Heart left ventricle (tissue), 16 donors: ENCODE results near the gene PDZD7. TPM values are rescaled to one million over a fixed set of nuclear protein-coding genes. Genes with fewer than 3 reads are reported as not detected.

Experiments
- ATAC-seq, 4 donors: fragments of 200-7000 bp; cut with Tn5 transposase; one replicate each; pipeline ENCODE4 v1.9.1; 2020 to 2022; ENCODE audit warnings: moderate library complexity in 4 of 4, mild to moderate bottlenecking in 3 of 4, moderate number of reproducible peaks in 1 of 4
- DNase-seq, 5 donors: peaks; one replicate each; pipeline ENCODE4 v3.0.0-alpha.2; 2020
- H3K27ac ChIP-seq, 12 donors: fragments of 200-600 bp; sonication (generic) in 4 of 12; one replicate each; pipeline versions ENCODE4 v1.5.0 to v1.8.0; 2016 to 2022; ENCODE audit warnings: mild to moderate bottlenecking in 2 of 12
- H3K27me3 ChIP-seq, 9 donors: fragments of 200-600 bp; sonication (generic) in 2 of 9; one replicate each; pipeline versions ENCODE4 v1.5.1 to v1.8.0; 2016 to 2022; ENCODE audit warnings: mild to moderate bottlenecking in 3 of 9
- H3K36me3 ChIP-seq, 9 donors: fragments of 200-600 bp; sonication (generic) in 2 of 9; one replicate each; pipeline versions ENCODE4 v1.5.0 to v1.8.0; 2018 to 2022; ENCODE audit warnings: mild to moderate bottlenecking in 2 of 9
- H3K4me1 ChIP-seq, 12 donors: fragments of 200-600 bp; sonication (generic) in 4 of 12; one replicate each; pipeline versions ENCODE4 v1.5.0 to v1.8.0; 2016 to 2022; ENCODE audit warnings: mild to moderate bottlenecking in 3 of 12
- H3K4me3 ChIP-seq, 12 donors: fragments of 200-600 bp; sonication (generic) in 4 of 12; one replicate each; pipeline versions ENCODE4 v1.5.0 to v1.8.0; 2017 to 2022; ENCODE audit warnings: mild to moderate bottlenecking in 9 of 12, moderate library complexity in 4 of 12
- H3K9me3 ChIP-seq, 12 donors: fragments of 200-600 bp; sonication (generic) in 4 of 12; one replicate each; pipeline versions ENCODE4 v1.5.0 to v1.8.0; 2016 to 2022; ENCODE audit warnings: mild to moderate bottlenecking in 1 of 12
- POLR2A ChIP-seq, 2 donors: fragments of 450-650 bp; IDR thresholded peaks; one replicate each; pipeline ENCODE4 v1.6.1; 2017; ENCODE audit warnings: antibody characterized with exemption in 2 of 2, mild to moderate bottlenecking in 2 of 2, moderate library complexity in 2 of 2
- WGBS, 4 donors: extraction: QIAGEN DNeasy Blood & Tissue Kit in 2 of 4; methylation state at CpG; one replicate each; pipeline versions ENCODE4 v1.1.5 to v1.1.7; 2013 to 2018; 5-methylcytosine and 5-hydroxymethylcytosine counted together
- intact Hi-C, 10 donors: fragments of 100-400 bp; cut with DNase I; formaldehyde crosslinking; loops; one replicate each; pipeline versions ENCODE4 v1.11.1 to v1.14.2; 2022
- polyA plus RNA-seq, 2 donors: library from polyadenylated mRNA; stranded (reverse); fragments of 200-250 nt; gene quantifications; one replicate each; pipeline ENCODE4 v1.2.3, GENCODE V29; 2013
- total RNA-seq, 9 donors: library from RNA; depleted of rRNA in 2 of 9; stranded (reverse); fragments of >200 nt in 2 of 9; fragmentation: NEBNext Ultra II Directional in 3 of 9; extraction: Animal tissue kit (Norgen Biotek cat#: 25700) in 3 of 9; gene quantifications; one replicate each; pipeline versions ENCODE4 v1.1.0 to v1.2.4, GENCODE V29; 2016 to 2023
- TF ChIP-seq, protein P1 (sequence below), 12 donors: fragments of 200-600 bp; sonication (generic) in 4 of 12; IDR thresholded peaks; one replicate each; pipeline versions ENCODE4 v1.5.0 to v1.8.0; 2018 to 2022; ENCODE audit warnings: antibody characterized with exemption in 12 of 12, mild to moderate bottlenecking in 5 of 12
- donor health status: ischemic (EF 13 %, LVEDD 7.1; RV severe dilation, severe dysfunction).
- donor health status: healthy with polysubstance abuse.
- donor health status: DM: no; HTN: yes; CAD: no.
- donor health status: DM: no; HTN: no; CAD: no.
- donor health status: ischemic (EF 25% LVEDD 6.9; RV normal size, moderate dysfunction).
- donor health status: ischemic (EF 25% LVEDD 5.7; RV mildly dilated, moderate dysfunction).
- donor health status: healthy.
- donor health status: DM: yes; HTN: yes; CAD: no.
- donor health status: ischemic (EF 35%, LVEDD 5.7; RV mildly dilated, moderate dysfunction).
- donor health status: nonischemic (EF 11% LVEDD 7.7; RV severe dilation, severe dysfunction).
- donor health status: DM: yes; HTN: yes; CAD: no.
- donor health status: PGD.
- donor health status: ischemic (EF 29% LVEDD 5.4; RV normal size, mild dysfunction).
- donor health status: nonischemic (EF 23%, LVEDD 6.1; RV moderate dilation, normal function).

Gene PDZD7
- total and polyA plus RNA-seq, 11 donors = 0.09 to 0.97 (median 0.30) TPM; not detected in 1

GRCh38 chr10:101033276-101033675 is 2.3 kb upstream of the PDZD7 start:
- intact Hi-C loops = loop anchor here in 3 of 10 donors (5.0 kb wide), 3 partner anchors 34 to 46 kb away; partner anchors contain the start of genes LZTS2 (in 1 of the 3), MRPL43 (in 1 of the 3) and TWNK (in 1 of the 3)
- DNase-seq = peak in 1 of 5 donors; percentile 19
- Histone ChIP-seq H3K4me3 (peak overlapping the region in 10 of 12 donors; percentile 57 to 94 (median 68)), H3K4me1 (peaks cover 0 to 39% (median 20%) of the 10 kb centered on the region in 12 donors), H3K36me3 (peaks cover 0 to 39% (median 38%) of the 10 kb centered on the region in 9 donors), H3K27me3 (no peaks in the 10 kb centered on the region), H3K27ac (peak overlapping the region in 11 of 12 donors; percentile 87 to 100 (median 96)), H3K9me3 (no peaks in the 10 kb centered on the region)
- TF ChIP-seq, protein P1, sequence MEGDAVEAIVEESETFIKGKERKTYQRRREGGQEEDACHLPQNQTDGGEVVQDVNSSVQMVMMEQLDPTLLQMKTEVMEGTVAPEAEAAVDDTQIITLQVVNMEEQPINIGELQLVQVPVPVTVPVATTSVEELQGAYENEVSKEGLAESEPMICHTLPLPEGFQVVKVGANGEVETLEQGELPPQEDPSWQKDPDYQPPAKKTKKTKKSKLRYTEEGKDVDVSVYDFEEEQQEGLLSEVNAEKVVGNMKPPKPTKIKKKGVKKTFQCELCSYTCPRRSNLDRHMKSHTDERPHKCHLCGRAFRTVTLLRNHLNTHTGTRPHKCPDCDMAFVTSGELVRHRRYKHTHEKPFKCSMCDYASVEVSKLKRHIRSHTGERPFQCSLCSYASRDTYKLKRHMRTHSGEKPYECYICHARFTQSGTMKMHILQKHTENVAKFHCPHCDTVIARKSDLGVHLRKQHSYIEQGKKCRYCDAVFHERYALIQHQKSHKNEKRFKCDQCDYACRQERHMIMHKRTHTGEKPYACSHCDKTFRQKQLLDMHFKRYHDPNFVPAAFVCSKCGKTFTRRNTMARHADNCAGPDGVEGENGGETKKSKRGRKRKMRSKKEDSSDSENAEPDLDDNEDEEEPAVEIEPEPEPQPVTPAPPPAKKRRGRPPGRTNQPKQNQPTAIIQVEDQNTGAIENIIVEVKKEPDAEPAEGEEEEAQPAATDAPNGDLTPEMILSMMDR (IDR thresholded peaks at IDR 0.05) = no peak
- TF ChIP-seq POLR2A (IDR thresholded peaks at IDR 0.05) = no peak
- no peak for ATAC-seq
- 73 to 88% (median 80%) methylated on average over 3 of the region's 3 CpGs for WGBS, 4 donors

DNA sequence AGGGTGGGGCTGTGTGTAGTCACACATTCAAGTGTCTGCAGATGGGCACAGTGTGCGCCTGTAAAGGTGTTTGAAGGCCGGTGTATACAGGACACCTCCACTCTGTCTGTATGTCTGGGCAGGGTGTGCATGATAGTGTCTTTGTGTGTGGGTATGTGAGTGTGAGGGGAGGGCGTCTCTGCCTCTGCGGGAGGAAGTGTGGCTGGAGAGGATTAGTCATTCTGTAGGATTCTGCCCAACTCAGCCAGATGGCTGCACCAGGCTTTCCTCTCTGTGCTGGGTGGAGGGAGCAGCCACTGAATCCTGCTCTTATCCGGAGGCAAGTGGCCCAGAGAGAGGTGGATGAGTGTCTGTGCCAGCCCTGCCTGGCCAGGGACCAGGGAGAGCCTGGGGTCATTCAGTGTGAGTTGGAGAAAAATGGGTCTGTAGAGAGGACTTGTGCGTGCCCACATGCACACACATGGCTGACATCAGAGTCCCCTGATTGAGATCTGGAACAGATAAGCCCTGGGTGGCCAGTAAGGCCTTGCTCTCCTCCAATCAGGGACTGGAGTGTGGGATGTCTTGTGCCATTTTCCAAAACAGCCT is 1.8 kb upstream of the PDZD7 start:
- H3K27ac ChIP-seq = peak overlapping the region; percentile 87 to 100 (median 95)
- intact Hi-C loops = loop anchor here in 3 of 10 donors (5.0 kb wide), 3 partner anchors 35 to 45 kb away; partner anchors contain the start of genes LZTS2 (in 1 of the 3), MRPL43 (in 1 of the 3) and TWNK (in 1 of the 3)
- no peaks in the 10 kb centered on the region for H3K9me3 ChIP-seq
- peak overlapping the region; percentile 57 to 94 (median 72) for H3K4me3 ChIP-seq
- peaks cover 0 to 34% (median 33%) of the 10 kb centered on the region in 9 donors for H3K36me3 ChIP-seq
- 8 to 22% (median 19%) methylated on average over 6 of the region's 6 CpGs for WGBS, 4 donors
- peak; percentile 70 to 78 (median 76) for DNase-seq
- no peaks in the 10 kb centered on the region for H3K27me3 ChIP-seq
- ATAC-seq = peak; percentile 33 to 79 (median 78)
- peaks cover 0 to 39% (median 20%) of the 10 kb centered on the region in 12 donors for H3K4me1 ChIP-seq
- no peak for TF ChIP-seq POLR2A (IDR thresholded peaks at IDR 0.05)
- TF ChIP-seq, protein P1 (IDR thresholded peaks at IDR 0.05) = no peak

DNA sequence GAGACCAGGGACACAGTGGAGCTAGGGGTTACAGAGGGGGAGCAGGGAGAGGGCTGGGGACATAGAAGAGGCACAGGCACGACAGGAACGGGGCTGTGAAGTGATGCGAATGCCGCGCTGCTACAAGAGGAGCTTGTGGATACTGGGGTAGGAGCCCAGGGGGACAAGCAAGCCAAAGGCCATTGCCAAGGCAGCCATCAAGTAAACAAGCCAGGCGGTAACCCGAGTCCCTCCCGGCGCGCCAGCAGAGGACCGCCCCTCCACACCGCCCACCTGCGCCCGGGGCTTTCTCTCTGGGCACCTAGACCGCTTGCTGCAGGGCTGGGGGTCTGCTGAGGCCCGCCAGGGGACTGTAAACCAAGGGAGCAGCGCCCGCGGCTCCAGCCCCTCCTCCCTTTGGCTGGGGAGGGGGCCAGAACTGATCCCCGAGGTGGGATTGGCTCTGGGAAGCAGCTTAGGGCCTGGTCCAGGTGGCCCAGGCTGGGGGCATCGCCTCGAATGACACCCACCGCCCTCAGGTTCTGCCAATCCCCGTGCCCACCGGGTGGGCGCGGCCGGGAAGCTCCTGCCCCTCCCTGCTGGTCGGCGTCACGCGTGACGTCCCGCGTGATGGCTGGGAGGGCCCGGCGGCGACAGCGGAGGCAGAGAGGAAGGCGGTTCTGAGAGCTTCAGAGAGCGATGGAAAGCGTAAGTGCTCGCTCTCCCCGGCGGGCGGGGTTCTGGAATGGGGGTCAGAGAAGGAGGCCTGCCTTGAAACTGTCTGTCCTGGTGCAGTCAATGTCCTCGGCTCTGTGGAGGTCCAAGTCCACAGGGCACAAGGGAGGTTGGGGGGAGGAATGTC is 1.1 kb upstream of the PDZD7 start:
- Histone ChIP-seq H3K27ac (peak overlapping the region; percentile 87 to 100 (median 95)), H3K36me3 (peaks cover 0 to 27% (median 26%) of the 10 kb centered on the region in 9 donors), H3K27me3 (no peaks in the 10 kb centered on the region), H3K4me3 (peak overlapping the region; percentile 57 to 94 (median 72)), H3K9me3 (no peaks in the 10 kb centered on the region), H3K4me1 (peaks cover 0 to 39% (median 20%) of the 10 kb centered on the region in 12 donors)
- 0 to 1% (median 1%) methylated on average over 44 to 47 of the region's 47 CpGs for WGBS, 4 donors
- TF ChIP-seq, protein P1 (IDR thresholded peaks at IDR 0.05) = peak in 1 of 12 donors; percentile 6
- peak in 1 of 2 donors; percentile 65 for TF ChIP-seq POLR2A (IDR thresholded peaks at IDR 0.05)
- DNase-seq = peak; percentile 83 to 91 (median 90)
- intact Hi-C loops = loop anchor here in 3 of 10 donors (5.0 kb wide), 3 partner anchors 35 to 45 kb away; partner anchors contain the start of genes LZTS2 (in 1 of the 3), MRPL43 (in 1 of the 3) and TWNK (in 1 of the 3)
- ATAC-seq = peak; percentile 49 to 82 (median 72)
